RWPE2 (cell line): ENCODE results near the gene CHCHD6.

Experiments
- ATAC-seq: fragments of 200-7000 bp; cut with Tn5 transposase; 3 replicates; pipeline ENCODE4 v1.9.1; 2021; ENCODE audit warnings: low read depth
- DNase-seq: peaks from one replicate; pipeline ENCODE4 v3.0.0-alpha.2; 2020; ENCODE audit warnings: low spot score
- H3K27ac ChIP-seq: fragments of 450-650 bp; 2 replicates; pipeline ENCODE4 v1.5.1; 2017; ENCODE audit warnings: mild to moderate bottlenecking; ENCODE audit not compliant: poor library complexity, severe bottlenecking
- H3K27me3 ChIP-seq: fragments of 250-450 bp; sonication (Bioruptor Pico); 2 replicates; pipeline ENCODE4 v1.5.1; 2021; ENCODE audit warnings: mild to moderate bottlenecking, moderate library complexity; ENCODE audit not compliant: insufficient read depth, poor library complexity, severe bottlenecking
- H3K36me3 ChIP-seq: fragments of 250-450 bp; sonication (Bioruptor Pico); 2 replicates; pipeline ENCODE4 v1.5.1; 2020; ENCODE audit warnings: low read depth, mild to moderate bottlenecking, moderate library complexity
- H3K4me1 ChIP-seq: fragments of 250-450 bp; sonication (Bioruptor Pico); 2 replicates; pipeline ENCODE4 v1.5.1; 2021; ENCODE audit warnings: mild to moderate bottlenecking, moderate library complexity; ENCODE audit not compliant: insufficient read depth, poor library complexity, severe bottlenecking
- H3K4me3 ChIP-seq: fragments of 250-450 bp; sonication (Bioruptor Pico); 2 replicates; pipeline ENCODE4 v1.5.1; 2021; ENCODE audit warnings: mild to moderate bottlenecking, moderate library complexity; ENCODE audit not compliant: severe bottlenecking
- H3K9me3 ChIP-seq: fragments of 250-450 bp; sonication (Bioruptor Pico); 2 replicates; pipeline ENCODE4 v1.5.1; 2021; ENCODE audit warnings: mild to moderate bottlenecking, moderate library complexity; ENCODE audit not compliant: severe bottlenecking
- TF ChIP-seq, protein P1 (sequence below): fragments of 450-650 bp; IDR thresholded peaks from one replicate; pipeline ENCODE4 v1.5.1; 2017; ENCODE audit warnings: mild to moderate bottlenecking, moderate library complexity; ENCODE audit not compliant: poor library complexity, severe bottlenecking

The CHCHD6 gene

DNA sequence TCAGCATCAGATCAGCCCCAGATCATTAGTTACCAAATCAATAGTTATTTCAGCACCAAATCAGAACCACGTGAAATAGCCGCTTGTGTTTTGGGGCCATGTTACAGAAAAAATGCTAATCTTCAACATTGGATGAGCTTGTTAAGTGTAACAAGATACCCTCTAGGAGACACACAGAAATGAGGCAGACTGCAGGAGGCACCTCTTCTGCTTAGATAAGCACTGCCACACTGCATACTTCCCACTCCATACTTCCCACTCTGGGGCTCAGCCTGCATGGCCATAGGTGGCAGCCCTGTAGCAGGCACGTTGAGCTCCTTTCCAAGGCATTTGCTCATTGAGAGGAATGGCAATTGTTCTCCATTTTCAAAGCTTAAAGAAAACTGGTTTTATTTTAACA lies 73.3 kb downstream of the CHCHD6 start:
- ATAC-seq, result no peak
- no peak overlapping the region for H3K4me3 ChIP-seq

DNA sequence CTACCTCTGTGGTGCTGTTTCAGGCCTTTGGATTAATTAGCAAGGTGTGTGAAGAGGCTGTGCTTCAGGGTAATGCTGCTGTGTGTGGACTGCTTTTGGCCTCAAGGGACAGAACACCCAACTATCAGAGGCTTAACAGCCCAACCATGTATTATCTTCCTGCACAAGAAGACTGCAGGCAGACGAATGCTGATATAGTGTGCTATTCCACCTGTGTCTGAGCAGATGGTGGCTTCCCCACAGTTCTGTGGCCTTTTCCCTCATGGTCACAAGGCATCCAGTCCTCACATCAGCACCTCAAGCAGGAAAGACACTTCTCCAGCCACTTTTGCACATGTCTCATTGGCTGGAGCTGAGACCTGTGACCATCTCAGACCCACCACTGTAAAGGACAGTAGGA lies 76.6 kb downstream of the CHCHD6 start:
- Histone ChIP-seq H3K4me3 (no peak overlapping the region), H3K9me3 (no peaks in the 10 kb centered on the region), H3K4me1 (peaks cover 21% of the 10 kb centered on the region), H3K27ac (peak overlapping the region; percentile 96), H3K36me3 (0 out of 2 replicates have a peak, but pooled peaks cover 4% of the 10 kb centered on the region), H3K27me3 (no peaks in the 10 kb centered on the region)
- ATAC-seq (no peak), DNase-seq (no peak)
- TF ChIP-seq, protein P1, sequence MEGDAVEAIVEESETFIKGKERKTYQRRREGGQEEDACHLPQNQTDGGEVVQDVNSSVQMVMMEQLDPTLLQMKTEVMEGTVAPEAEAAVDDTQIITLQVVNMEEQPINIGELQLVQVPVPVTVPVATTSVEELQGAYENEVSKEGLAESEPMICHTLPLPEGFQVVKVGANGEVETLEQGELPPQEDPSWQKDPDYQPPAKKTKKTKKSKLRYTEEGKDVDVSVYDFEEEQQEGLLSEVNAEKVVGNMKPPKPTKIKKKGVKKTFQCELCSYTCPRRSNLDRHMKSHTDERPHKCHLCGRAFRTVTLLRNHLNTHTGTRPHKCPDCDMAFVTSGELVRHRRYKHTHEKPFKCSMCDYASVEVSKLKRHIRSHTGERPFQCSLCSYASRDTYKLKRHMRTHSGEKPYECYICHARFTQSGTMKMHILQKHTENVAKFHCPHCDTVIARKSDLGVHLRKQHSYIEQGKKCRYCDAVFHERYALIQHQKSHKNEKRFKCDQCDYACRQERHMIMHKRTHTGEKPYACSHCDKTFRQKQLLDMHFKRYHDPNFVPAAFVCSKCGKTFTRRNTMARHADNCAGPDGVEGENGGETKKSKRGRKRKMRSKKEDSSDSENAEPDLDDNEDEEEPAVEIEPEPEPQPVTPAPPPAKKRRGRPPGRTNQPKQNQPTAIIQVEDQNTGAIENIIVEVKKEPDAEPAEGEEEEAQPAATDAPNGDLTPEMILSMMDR, result no peak

More for the DNA sequence above, 73.3 kb downstream of the CHCHD6 start:
- TF ChIP-seq, protein P1, result no peak
- no peaks in the 10 kb centered on the region for H3K27me3 ChIP-seq
- H3K36me3 ChIP-seq, result no peaks in the 10 kb centered on the region
- DNase-seq, result no peak
- H3K9me3 ChIP-seq, result no peaks in the 10 kb centered on the region
- peaks cover 25% of the 10 kb centered on the region for H3K4me1 ChIP-seq
- no peak overlapping the region for H3K27ac ChIP-seq

DNA sequence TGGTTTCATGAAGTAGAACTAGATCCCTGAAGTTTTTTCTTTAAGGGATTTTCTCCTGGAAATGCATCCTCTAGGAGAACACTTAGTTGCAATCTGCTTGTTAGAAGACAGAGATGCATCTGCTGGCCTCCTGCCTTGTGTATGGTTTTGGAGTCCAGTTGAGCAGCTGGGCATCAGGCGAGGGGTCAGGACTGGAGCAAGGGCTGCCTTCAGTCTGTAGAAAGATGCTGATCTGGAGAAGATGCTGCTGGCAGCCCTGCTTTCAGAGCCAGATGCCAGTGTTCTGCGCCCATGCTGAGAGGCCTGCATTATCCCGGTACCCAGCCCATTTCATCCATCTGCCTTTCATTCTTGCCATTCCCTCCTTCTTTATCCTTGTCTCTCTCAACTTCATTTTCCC lies 77.4 kb downstream of the CHCHD6 start:
- H3K4me1 ChIP-seq, result peaks cover 21% of the 10 kb centered on the region
- peak overlapping the region; percentile 96 for H3K27ac ChIP-seq

DNA sequence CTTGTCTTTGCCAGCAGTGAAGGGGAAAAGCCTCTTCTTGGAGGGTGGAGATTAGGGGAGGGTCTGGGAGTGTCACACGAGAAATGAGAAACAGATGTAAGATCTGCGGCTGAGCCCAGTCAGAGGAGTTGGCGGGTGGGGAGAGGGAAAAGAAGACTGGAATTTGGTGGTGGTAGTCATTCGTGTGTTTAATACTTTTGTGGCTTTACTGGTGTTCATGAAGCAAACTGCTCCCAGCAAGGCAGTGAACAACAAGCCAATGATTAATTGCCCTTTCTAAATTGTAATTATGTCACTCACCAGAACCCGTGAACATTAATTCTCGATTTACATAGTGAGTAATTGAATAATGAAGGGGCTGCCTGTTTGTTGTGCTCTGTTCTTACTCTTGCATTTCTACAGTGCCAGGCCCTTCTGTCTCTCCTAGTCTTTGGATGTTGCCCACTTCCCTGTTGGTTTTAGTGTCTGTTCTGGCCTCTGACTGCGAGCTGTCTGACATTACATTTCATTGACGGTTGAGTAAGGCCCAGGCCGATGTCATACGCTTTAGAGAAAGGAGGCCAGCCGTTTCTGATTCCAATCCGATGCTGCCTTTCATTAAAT lies 78.0 kb downstream of the CHCHD6 start:
- Histone ChIP-seq H3K27me3 (no peaks in the 10 kb centered on the region), H3K4me1 (peaks cover 21% of the 10 kb centered on the region), H3K27ac (peak overlapping the region; percentile 96), H3K9me3 (no peaks in the 10 kb centered on the region), H3K36me3 (0 out of 2 replicates have a peak, but pooled peaks cover 4% of the 10 kb centered on the region), H3K4me3 (no peak overlapping the region)
- DNase-seq (no peak), ATAC-seq (peak; percentile 33)
- TF ChIP-seq, protein P1, result no peak

More for the DNA sequence above, 77.4 kb downstream of the CHCHD6 start:
- H3K9me3 ChIP-seq, result no peaks in the 10 kb centered on the region
- H3K4me3 ChIP-seq, result no peak overlapping the region
- H3K27me3 ChIP-seq, result no peaks in the 10 kb centered on the region
- TF ChIP-seq, protein P1, result no peak
- 0 out of 2 replicates have a peak, but pooled peaks cover 4% of the 10 kb centered on the region for H3K36me3 ChIP-seq
- ATAC-seq (no peak), DNase-seq (no peak)

DNA sequence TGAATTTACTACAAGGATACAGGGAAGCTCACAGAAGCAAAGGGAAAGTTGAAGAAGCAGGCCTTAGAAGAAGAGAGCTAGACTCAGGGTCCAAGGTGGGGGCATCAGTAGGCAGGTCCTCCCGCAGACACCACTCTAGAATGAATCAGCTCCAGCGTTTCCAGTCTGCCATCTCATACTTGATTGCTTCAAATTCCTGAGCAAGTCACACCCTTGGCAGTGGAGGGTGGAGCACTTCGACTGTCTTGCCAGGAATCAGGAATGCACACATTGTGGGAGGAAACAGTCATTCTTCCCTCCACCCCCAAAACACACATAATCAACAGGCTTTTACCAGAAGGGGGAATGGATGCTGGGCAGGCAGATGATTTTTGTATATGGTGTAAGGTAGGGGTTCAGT lies 78.5 kb downstream of the CHCHD6 start:
- H3K4me3 ChIP-seq, result no peak overlapping the region
- H3K9me3 ChIP-seq, result no peaks in the 10 kb centered on the region
- no peaks in the 10 kb centered on the region for H3K27me3 ChIP-seq
- 0 out of 2 replicates have a peak, but pooled peaks cover 4% of the 10 kb centered on the region for H3K36me3 ChIP-seq
- TF ChIP-seq, protein P1, result no peak
- DNase-seq, result peak; percentile 87
- peak; percentile 98 for ATAC-seq
- H3K27ac ChIP-seq, result peak overlapping the region; percentile 96
- H3K4me1 ChIP-seq, result peaks cover 21% of the 10 kb centered on the region
